AG08395 (cell line): Measurements from ENCODE around the gene RNU5D-1.
"Not testable (repeated sequence)": the region's sequence is repeated elsewhere in the genome, so short reads cannot be mapped to it uniquely, and the experiment has no call there.

Experiments
- DNase-seq: peaks from one replicate; pipeline ENCODE4 v3.0.0; 2012; ENCODE audit warnings: mixed read lengths, low spot score

Gene RNU5D-1

GRCh38 chr1:44730741-44731512 is at the start of gene RNU5D-1:
Gene RNU5D-1, minus strand, starts transcription at chr1:44731170.
- peak; percentile 93 for DNase-seq

- no peak for DNase-seq
Observed at GRCh38 chr1:44780583-44781121, 49.7 kb upstream of the RNU5D-1 start.

GRCh38 chr1:44778705-44779576 is 48.0 kb upstream of the RNU5D-1 start:
- DNase-seq, result no peak

DNA sequence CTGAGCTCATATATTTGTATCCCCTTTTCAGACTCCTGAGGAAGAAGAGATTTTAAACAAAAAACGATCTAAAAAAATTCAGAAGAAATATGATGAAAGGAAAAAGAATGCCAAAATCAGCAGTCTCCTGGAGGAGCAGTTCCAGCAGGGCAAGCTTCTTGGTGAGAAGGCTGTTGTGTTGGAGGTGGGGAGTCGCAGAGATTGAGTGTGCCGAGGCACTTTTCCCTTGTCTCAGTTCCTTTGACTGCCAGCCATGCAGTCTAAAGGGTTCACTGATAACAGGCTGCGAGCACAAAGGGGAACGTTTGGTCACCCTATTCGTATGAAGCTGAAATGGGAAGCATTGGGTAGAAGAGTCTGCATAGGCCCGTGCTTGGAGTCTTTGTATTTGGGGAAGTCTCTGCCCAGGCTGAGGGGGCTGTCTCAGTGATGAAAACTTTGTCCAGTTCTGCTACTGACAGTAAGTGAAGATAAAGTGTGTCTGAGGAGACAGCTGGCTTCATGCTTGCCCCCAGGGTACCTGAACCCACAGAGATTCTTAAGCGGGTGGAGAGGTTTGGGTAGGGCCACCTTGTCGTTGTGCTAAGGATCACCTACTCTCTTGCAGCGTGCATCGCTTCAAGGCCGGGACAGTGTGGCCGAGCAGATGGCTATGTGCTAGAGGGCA is 47.1 kb upstream of the RNU5D-1 start:
- no peak for DNase-seq

DNA sequence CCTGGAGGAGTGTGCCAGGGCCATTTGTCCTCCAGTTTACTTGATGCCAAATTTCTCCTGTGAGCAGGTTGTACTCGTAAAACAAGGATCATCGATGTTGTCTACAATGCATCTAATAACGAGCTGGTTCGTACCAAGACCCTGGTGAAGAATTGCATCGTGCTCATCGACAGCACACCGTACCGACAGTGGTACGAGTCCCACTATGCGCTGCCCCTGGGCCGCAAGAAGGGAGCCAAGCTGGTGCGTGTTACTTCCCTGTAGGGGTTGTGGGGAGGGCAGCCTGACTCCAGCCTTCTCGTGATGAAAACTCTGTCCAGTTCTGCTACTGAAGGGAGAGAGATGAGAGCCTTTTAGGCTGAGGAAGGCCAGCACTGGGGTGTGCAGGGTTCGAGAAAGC is 46.6 kb upstream of the RNU5D-1 start:
- DNase-seq, result no peak

DNA sequence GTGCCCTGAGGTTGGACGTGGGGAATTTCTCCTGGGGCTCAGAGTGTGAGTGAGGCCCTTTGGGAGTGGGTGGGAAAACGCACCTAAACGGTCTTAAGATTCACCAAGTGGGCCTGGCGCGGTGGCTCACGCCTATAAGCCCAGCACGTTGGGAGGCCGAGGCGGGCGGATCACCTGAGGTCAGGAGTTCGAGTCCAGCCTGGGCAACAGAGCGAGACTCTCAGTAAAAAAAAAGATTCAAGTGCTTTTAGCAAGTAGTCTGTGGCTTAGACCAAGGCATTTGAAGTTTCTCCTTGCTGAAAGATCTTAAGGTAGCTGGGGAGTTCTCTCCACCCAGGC is 45.7 kb upstream of the RNU5D-1 start:
- DNase-seq, result no peak

DNA sequence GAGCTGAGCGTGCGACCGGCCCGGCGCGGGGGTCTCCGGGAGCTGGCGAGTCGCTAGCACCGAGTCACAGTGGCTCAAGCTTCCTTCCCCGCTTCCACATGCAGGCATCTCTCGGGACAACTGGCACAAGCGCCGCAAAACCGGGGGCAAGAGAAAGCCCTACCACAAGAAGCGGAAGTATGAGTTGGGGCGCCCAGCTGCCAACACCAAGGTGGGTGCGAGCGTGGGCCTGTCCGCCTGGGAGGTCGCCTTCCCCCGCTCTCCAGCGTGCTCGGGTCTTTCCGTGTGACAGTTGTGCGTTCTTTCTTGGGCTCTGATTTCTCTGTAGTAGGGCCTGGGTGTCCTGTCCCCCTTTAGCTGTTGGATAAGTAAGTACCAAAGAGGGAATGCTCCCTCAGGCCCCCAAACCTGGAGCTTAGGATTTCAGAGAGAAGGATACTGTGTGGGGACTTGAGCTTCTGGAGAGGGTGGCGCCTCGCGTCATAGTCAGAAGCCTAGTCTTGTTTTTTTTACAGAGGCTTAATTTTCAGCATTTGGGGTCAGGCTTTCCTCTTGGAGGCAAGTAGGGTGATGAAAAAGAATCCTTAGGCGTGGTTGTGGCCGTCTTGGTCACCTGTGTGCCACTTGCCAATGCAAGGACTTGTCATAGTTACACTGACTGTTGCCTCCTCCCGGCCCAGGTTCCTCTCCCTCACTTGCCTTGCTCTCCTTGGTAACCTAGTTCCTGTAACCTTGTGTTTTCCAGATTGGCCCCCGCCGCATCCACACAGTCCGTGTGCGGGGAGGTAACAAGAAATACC is 45.2 kb upstream of the RNU5D-1 start:
- no peak for DNase-seq

GRCh38 chr1:44775078-44775929 is 44.3 kb upstream of the RNU5D-1 start, which contains the start of gene RPS8:
Gene RPS8, plus strand, starts transcription at chr1:44775540. Its CDS starts 57 bp downstream, at chr1:44775597.
- DNase-seq, result peak; percentile 89

DNA sequence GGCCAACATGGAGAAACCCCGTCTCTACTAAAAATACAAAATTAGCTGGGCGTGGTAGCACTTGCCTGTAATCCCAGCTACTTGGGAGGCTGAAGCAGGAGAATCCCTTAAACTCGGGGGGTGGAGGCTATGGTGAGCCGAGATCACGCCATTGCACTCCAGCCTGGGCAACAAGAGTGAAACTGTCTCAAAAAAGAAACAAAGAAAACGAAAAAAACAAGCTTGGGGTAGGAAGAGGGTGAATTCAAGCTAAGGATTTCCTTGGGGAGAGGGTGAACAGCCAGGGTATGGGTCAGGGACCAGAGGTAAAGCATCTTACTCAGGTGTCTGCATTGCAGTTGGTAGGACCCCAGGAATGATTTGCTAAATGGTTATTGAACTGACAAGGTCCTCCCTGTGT is 35.5 kb upstream of the RNU5D-1 start:
- not testable (repeated sequence) for DNase-seq

DNA sequence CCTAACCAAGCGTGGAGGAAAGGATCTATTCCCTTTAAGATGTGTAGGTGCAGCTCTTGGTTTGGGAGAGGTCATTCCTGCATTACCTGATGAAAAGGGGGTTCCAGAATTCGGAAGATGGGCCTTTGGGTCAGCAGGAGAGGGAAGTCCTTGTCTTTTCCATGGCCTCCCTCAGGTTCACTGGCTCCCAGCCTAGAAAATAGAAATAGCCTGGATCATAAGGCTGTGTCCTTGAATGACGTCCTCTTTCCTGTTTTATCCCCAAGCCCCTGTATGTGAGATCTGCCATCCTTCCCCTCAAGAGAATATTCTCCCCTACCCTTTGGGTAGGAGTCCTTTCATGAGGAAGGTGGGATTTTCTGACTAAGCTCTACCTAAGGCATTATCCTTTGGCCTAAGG is 29.9 kb upstream of the RNU5D-1 start:
- no peak for DNase-seq

DNA sequence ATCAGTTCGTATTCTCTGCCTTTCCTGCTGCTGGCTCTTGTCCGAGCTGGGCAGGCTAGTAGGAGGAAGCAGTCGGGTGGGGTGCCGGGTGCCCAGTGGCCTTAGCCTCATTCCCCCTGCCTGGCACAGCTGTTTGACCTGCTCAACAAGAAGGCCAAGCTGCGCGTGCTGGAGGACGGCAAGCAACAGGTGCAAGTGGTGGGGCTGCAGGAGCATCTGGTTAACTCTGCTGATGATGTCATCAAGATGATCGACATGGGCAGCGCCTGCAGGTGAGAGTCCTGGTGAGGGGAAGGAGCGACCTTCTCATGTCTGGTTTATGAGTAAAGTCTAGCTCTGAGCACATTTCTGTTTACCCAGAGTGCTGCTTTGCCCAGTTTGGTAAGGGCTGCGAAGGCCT is 28.1 kb upstream of the RNU5D-1 start:
- no peak for DNase-seq

DNA sequence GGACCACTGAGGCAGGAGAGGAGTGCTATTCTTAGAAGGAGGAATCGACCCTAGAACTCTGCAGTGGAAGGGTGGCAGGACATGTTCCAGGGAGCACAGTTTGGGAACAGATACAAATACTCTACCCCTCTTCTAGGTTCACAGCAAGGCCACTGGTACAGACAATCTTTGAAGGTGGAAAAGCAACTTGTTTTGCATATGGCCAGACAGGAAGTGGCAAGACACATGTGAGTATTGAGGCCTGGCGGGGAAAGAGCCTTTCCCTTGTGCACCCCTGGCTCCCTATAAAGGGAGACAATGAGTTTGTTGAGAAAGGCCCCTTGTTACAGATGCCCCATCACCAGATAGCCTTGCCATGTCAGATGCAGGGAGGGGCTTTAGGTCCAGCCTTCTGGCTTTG is 26.4 kb upstream of the RNU5D-1 start:
- no peak for DNase-seq

- no peak for DNase-seq
Observed at GRCh38 chr1:44747878-44748277, 16.9 kb upstream of the RNU5D-1 start.

- DNase-seq, result no peak
Observed at GRCh38 chr1:44743211-44743610, 12.2 kb upstream of the RNU5D-1 start.

DNA sequence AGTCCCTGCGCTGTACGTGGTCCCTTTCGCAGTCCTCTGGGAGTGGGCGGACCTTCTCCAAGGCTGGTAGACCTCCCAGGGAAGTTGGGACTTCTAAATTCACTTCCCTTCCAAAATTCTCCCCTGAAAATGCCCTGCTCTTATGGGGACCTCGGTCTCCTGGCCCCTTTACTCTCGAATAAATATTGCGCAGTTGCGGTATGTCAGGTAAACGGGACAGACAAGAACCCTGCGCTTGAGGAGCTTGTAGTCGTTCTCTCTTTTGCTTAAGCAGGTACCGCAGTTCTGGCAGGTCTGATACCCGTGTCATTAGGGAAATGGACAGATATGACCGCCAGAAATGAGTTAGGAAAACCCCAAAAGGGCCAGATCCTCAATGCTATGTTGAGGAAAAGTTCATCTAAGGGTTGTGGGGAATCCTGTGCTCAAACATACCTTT is 9.2 kb upstream of the RNU5D-1 start:
- DNase-seq, result no peak

GRCh38 chr1:44739307-44740178 is 8.6 kb upstream of the RNU5D-1 start, which contains the start of gene KIF2C:
Gene KIF2C, plus strand, starts transcription at chr1:44739837. Its CDS starts 96 bp downstream, at chr1:44739933.
- peak; percentile 99 for DNase-seq

GRCh38 chr1:44738953-44739306 is 8.0 kb upstream of the RNU5D-1 start:
- not testable (repeated sequence) for DNase-seq

DNA sequence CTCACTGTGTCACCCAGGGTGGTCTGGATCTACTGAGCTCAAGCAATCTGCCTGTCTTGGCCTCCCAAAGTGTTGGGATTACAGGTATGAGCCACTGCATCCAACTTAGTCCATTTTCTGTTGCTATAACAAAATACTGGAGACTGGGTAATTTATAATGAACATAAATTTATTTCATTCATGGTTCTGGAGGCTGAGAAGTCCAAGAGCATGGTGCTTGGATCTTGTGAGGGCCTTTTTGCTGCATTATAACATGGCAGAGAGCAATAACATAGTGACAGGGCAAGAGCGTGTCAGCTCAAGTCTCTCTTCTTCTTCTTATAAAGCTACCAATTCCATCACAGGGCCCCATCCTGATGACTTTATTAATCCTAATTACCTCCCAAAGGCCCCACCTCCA is 5.0 kb upstream of the RNU5D-1 start:
- DNase-seq, result no peak

DNA sequence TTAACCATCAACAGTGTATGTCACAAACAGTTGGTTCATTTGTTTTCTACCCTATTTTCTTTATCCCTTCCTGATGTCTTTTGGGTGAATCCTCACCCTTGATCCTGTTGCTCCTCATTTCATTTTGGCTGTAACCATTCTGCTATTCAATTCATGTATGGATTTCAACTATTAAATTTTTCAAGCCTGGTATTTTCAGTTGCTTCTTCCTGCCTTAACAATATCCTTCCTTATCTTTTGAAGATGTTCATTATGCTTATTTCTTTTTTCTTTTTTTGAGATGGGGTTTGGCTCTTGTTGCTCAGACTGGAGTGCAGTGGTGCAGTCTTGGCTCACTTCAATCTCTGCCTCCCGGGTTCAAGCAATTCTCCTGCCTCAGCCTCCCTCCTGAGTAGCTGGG is 2.8 kb upstream of the RNU5D-1 start:
- no peak for DNase-seq

- DNase-seq, result peak; percentile 75
Observed at GRCh38 chr1:44733365-44733764, 2.4 kb upstream of the RNU5D-1 start.
